Astrocyte (in vitro differentiated cells and primary cell): Measurements from ENCODE around the gene L3MBTL4. TPM values are rescaled to one million over a fixed set of nuclear protein-coding genes. Genes with fewer than 3 reads are reported as not detected.

ENCODE experiments used
- DNase-seq: peaks from one replicate; pipeline ENCODE4 v3.0.0-alpha.2; 2010; ENCODE audit warnings: low read depth
- FAIRE-seq: peaks from 2 replicates; lab custom pipeline; 2011; peaks lifted over from hg19 to GRCh38; lab: Jason Lieb, UNC
- H2AFZ ChIP-seq: 2 replicates; pipeline ENCODE4 v1.6.0; 2012; ENCODE audit warnings: low read depth, low read length, inconsistent platforms
- H3K27ac ChIP-seq: 2 replicates; pipeline ENCODE4 v1.5.1; 2011; ENCODE audit warnings: low read depth, low read length, inconsistent platforms
- H3K27me3 ChIP-seq: 2 replicates; pipeline ENCODE4 v1.6.0; 2011; ENCODE audit warnings: low read length, inconsistent platforms; ENCODE audit not compliant: insufficient read depth
- H3K36me3 ChIP-seq: 2 replicates; pipeline ENCODE4 v1.5.1; 2011; ENCODE audit warnings: low read length, inconsistent platforms; ENCODE audit not compliant: insufficient read depth
- H3K4me1 ChIP-seq: 2 replicates; pipeline ENCODE4 v1.5.1; 2011; ENCODE audit warnings: low read length, inconsistent platforms; ENCODE audit not compliant: insufficient read depth
- H3K4me2 ChIP-seq: 2 replicates; pipeline ENCODE4 v1.6.0; 2012; ENCODE audit warnings: low read length, inconsistent platforms
- H3K4me3 ChIP-seq: 2 replicates; pipeline ENCODE4 v1.5.1; 2011; ENCODE audit warnings: low read depth, mild to moderate bottlenecking, low read length, inconsistent platforms; ENCODE audit not compliant: insufficient read depth
- H3K79me2 ChIP-seq: 2 replicates; pipeline ENCODE4 v1.6.0; 2012; ENCODE audit warnings: mild to moderate bottlenecking, low read length, inconsistent platforms; ENCODE audit not compliant: insufficient read depth
- H3K9ac ChIP-seq: 2 replicates; pipeline ENCODE4 v1.6.0; 2012; ENCODE audit warnings: mild to moderate bottlenecking, low read length, inconsistent platforms
- H3K9me3 ChIP-seq: 2 replicates; pipeline ENCODE4 v1.5.1; 2012; ENCODE audit warnings: low read depth, mild to moderate bottlenecking, low read length, inconsistent platforms; ENCODE audit not compliant: insufficient read depth
- H4K20me1 ChIP-seq: 2 replicates; pipeline ENCODE4 v1.6.0; 2012; ENCODE audit warnings: low read length, inconsistent platforms; ENCODE audit not compliant: insufficient read depth
- H3K27ac Mint-ChIP-seq: one replicate; pipeline ENCODE4 v1.8.0; 2021; ENCODE audit warnings: mild to moderate bottlenecking, mixed read lengths; ENCODE audit not compliant: unreplicated experiment
- H3K27me3 Mint-ChIP-seq: one replicate; pipeline ENCODE4 v1.8.0; 2021; ENCODE audit warnings: low read depth, mixed read lengths; ENCODE audit not compliant: unreplicated experiment
- H3K36me3 Mint-ChIP-seq: one replicate; pipeline ENCODE4 v1.8.0; 2021; ENCODE audit warnings: low read depth, mixed read lengths; ENCODE audit not compliant: unreplicated experiment
- H3K4me1 Mint-ChIP-seq: one replicate; pipeline ENCODE4 v1.8.0; 2021; ENCODE audit warnings: low read depth, mixed read lengths; ENCODE audit not compliant: unreplicated experiment
- H3K4me3 Mint-ChIP-seq: one replicate; pipeline ENCODE4 v1.8.0; 2021; ENCODE audit warnings: mild to moderate bottlenecking, moderate library complexity, mixed read lengths; ENCODE audit not compliant: unreplicated experiment
- H3K9me3 Mint-ChIP-seq: one replicate; pipeline ENCODE4 v1.8.0; 2021; ENCODE audit warnings: mild to moderate bottlenecking, mixed read lengths; ENCODE audit not compliant: unreplicated experiment
- CTCF ChIP-seq: IDR thresholded peaks from 2 replicates; pipeline ENCODE4 v1.5.1; 2011; ENCODE audit warnings: low read depth, mild to moderate bottlenecking, inconsistent platforms, low read length, moderate library complexity; ENCODE audit not compliant: insufficient read depth
- EZH2 ChIP-seq: IDR thresholded peaks from 2 replicates; pipeline ENCODE4 v1.6.1; 2012; ENCODE audit warnings: mild to moderate bottlenecking, low read length, inconsistent platforms; ENCODE audit not compliant: insufficient read depth
- total RNA-seq: library from RNA; stranded (reverse); gene quantifications from 2 replicates; pipeline ENCODE4 v1.2.1, GENCODE V29; 2021

The L3MBTL4 gene
- total RNA-seq, 1 donor from 2014 or later: 0.52 TPM

GRCh38 chr18:5963267-5963666 lies 451.4 kb downstream of the L3MBTL4 start:
- no peak overlapping the region for H3K4me3 Mint-ChIP-seq
- peaks cover 30% of the 10 kb centered on the region for H3K27me3 Mint-ChIP-seq
- no peaks in the 10 kb centered on the region for H3K36me3 ChIP-seq
- no peaks in the 10 kb centered on the region for H3K4me1 ChIP-seq
- H3K4me2 ChIP-seq: no peak overlapping the region
- H3K9me3 ChIP-seq: no peaks in the 10 kb centered on the region
- no peak overlapping the region for H3K9ac ChIP-seq
- H4K20me1 ChIP-seq: no peaks in the 10 kb centered on the region
- no peak overlapping the region for H3K27ac ChIP-seq
- H3K9me3 Mint-ChIP-seq: no peaks in the 10 kb centered on the region
- DNase-seq: no peak
- TF ChIP-seq EZH2: no peak
- TF ChIP-seq CTCF: no peak
- no peak overlapping the region for H3K4me3 ChIP-seq
- H3K27ac Mint-ChIP-seq: no peak overlapping the region
- peaks cover 9% of the 10 kb centered on the region for H3K27me3 ChIP-seq
- no peak overlapping the region for H2AFZ ChIP-seq
- H3K36me3 Mint-ChIP-seq: no peaks in the 10 kb centered on the region
- H3K79me2 ChIP-seq: no peaks in the 10 kb centered on the region
- peaks cover 3% of the 10 kb centered on the region for H3K4me1 Mint-ChIP-seq
- FAIRE-seq: no peak

GRCh38 chr18:5962362-5962761 lies 452.3 kb downstream of the L3MBTL4 start:
- H3K36me3 Mint-ChIP-seq: no peaks in the 10 kb centered on the region

More at GRCh38 chr18:5962362-5962761, 452.3 kb downstream of the L3MBTL4 start:
- TF ChIP-seq EZH2 (no peak), CTCF (no peak)
- Histone ChIP-seq H3K4me3 (no peak overlapping the region), H3K4me2 (no peak overlapping the region), H3K27me3 (peaks cover 9% of the 10 kb centered on the region), H3K36me3 (no peaks in the 10 kb centered on the region), H4K20me1 (no peaks in the 10 kb centered on the region), H3K4me1 (no peaks in the 10 kb centered on the region), H3K9me3 (no peaks in the 10 kb centered on the region), H2AFZ (no peak overlapping the region), H3K9ac (no peak overlapping the region), H3K79me2 (no peaks in the 10 kb centered on the region), H3K27ac (no peak overlapping the region)
- Mint-ChIP-seq H3K27me3 (peaks cover 31% of the 10 kb centered on the region), H3K4me1 (peaks cover 3% of the 10 kb centered on the region), H3K4me3 (no peak overlapping the region), H3K9me3 (no peaks in the 10 kb centered on the region), H3K27ac (no peak overlapping the region)
- FAIRE-seq: no peak
- DNase-seq: peak; percentile 25
